Stomach (tissue), 19 donors: ENCODE data around the gene SERBP1. TPM values are rescaled to one million over a fixed set of nuclear protein-coding genes. Genes with fewer than 3 reads are reported as not detected.

ENCODE experiments used
- DNase-seq, 2 donors: peaks; one replicate each; pipeline versions ENCODE4 v3.0.0 to v3.0.0-alpha.2; 2013 to 2019
- H3K27ac ChIP-seq, 5 donors: fragments of 200-600 bp in 4 of 5; sonication (generic) in 4 of 5; one replicate each; pipeline ENCODE4 v1.5.1; 2013 to 2019; ENCODE audit warnings: mild to moderate bottlenecking in 1 of 5, moderate library complexity in 1 of 5
- H3K27me3 ChIP-seq, 3 donors: fragments of 200-600 bp; sonication (generic); one replicate each; pipeline ENCODE4 v1.5.1; 2017 to 2019; ENCODE audit warnings: mixed run types in 1 of 3
- H3K36me3 ChIP-seq, 4 donors: fragments of 200-600 bp; sonication (generic); 1 replicate in 3 of 4; 2 replicates in 1 of 4; pipeline ENCODE4 v1.5.1; 2016 to 2019
- H3K4me1 ChIP-seq, 4 donors: fragments of 200-600 bp; sonication (generic); one replicate each; pipeline ENCODE4 v1.5.1; 2016 to 2019
- H3K4me3 ChIP-seq, 4 donors: fragments of 200-600 bp; sonication (generic) in 3 of 4; one replicate each; pipeline ENCODE4 v1.5.1; 2016 to 2019; ENCODE audit warnings: mild to moderate bottlenecking in 1 of 4
- H3K9me3 ChIP-seq, 4 donors: fragments of 200-600 bp; sonication (generic); one replicate each; pipeline ENCODE4 v1.5.1; 2016 to 2019
- CTCF ChIP-seq, 7 experiments: fragments of 450-650 bp in 4 of 7; fragments of 200-600 bp in 3 of 7; sonication (generic) in 3 of 7; IDR thresholded peaks; one replicate each; pipeline ENCODE4 v1.5.1; 2016 to 2019; ENCODE audit warnings: antibody characterized with exemption in 7 of 7, control low read depth in 2 of 7, mild to moderate bottlenecking in 1 of 7
- EP300 ChIP-seq: sonication (generic); formaldehyde crosslinking; IDR thresholded peaks from one replicate; pipeline ENCODE4 v1.6.1; 2017; ENCODE audit warnings: antibody characterized with exemption
- POLR2A ChIP-seq, 4 donors: fragments of 450-650 bp; IDR thresholded peaks; one replicate each; pipeline ENCODE4 v1.6.1; 2016; ENCODE audit warnings: antibody characterized with exemption in 4 of 4, control low read depth in 2 of 4, mild to moderate bottlenecking in 1 of 4, moderate library complexity in 1 of 4
- POLR2AphosphoS5 ChIP-seq, 3 donors: sonication (generic); formaldehyde crosslinking; IDR thresholded peaks; one replicate each; pipeline ENCODE4 v1.6.1; 2016; ENCODE audit warnings: antibody characterized with exemption in 3 of 3
- WGBS, 5 donors: extraction: QIAGEN DNeasy Blood & Tissue Kit in 3 of 5; methylation state at CpG; one replicate each; pipeline versions ENCODE4 v1.1.5 to v1.1.7; 2013 to 2018; 5-methylcytosine and 5-hydroxymethylcytosine counted together
- intact Hi-C: fragments of 100-400 bp; cut with DNase I; formaldehyde crosslinking; loops from one replicate; pipeline ENCODE4 v1.15.1; 2023; ENCODE audit warnings: low total_unique reads
- long read RNA-seq, 10 donors: transcript quantifications; one replicate each; lab custom pipeline, GENCODE V29; 2026
- polyA plus RNA-seq, 3 donors: library from polyadenylated mRNA; stranded (reverse); fragments of 200-250 nt; gene quantifications; one replicate each; pipeline ENCODE4 v1.2.3, GENCODE V29; 2013
- total RNA-seq, 5 donors: library from RNA; depleted of rRNA; stranded (reverse); fragments of >200 nt; gene quantifications; one replicate each; pipeline versions ENCODE4 v1.1.0 to v1.2.3, GENCODE V29; 2014 to 2016
- donor health status: healthy with polysubstance abuse.
- donor health status: Bipolar disorder and iron deficiency.
- donor health status: healthy.

The SERBP1 gene
- 100 to 1,000 TPM in 3 of 5 donors, 10 to 100 TPM in 2; 66.1 to 240 (median 146) TPM for total RNA-seq
- 100 to 1,000 TPM in 2 of 3 donors, 10 to 100 TPM in 1; 92.9 to 155 (median 114) TPM for polyA plus RNA-seq
- long read RNA-seq, donor 1, full-length matches to known transcripts: 34 of 92 reads
- long read RNA-seq, donor 1, partial matches to known transcripts: 58 of 92 reads
- long read RNA-seq, donor 1, other reads (novel, unspliced or antisense): 0 of 92 reads
- long read RNA-seq, donor 2, full-length matches to known transcripts: 64 of 97 reads
- long read RNA-seq, donor 2, partial matches to known transcripts: 33 of 97 reads
- long read RNA-seq, donor 2, other reads (novel, unspliced or antisense): 0 of 97 reads
- long read RNA-seq, donor 3, full-length matches to known transcripts: 44 of 149 reads
- long read RNA-seq, donor 3, partial matches to known transcripts: 105 of 149 reads
- long read RNA-seq, donor 3, other reads (novel, unspliced or antisense): 0 of 149 reads
- long read RNA-seq, donor 4, full-length matches to known transcripts: 5 of 5 reads
- long read RNA-seq, donor 4, partial matches to known transcripts: 0 of 5 reads
- long read RNA-seq, donor 4, other reads (novel, unspliced or antisense): 0 of 5 reads
- long read RNA-seq, donor 5, full-length matches to known transcripts: 78 of 183 reads
- long read RNA-seq, donor 5, partial matches to known transcripts: 105 of 183 reads
- long read RNA-seq, donor 5, other reads (novel, unspliced or antisense): 0 of 183 reads
- long read RNA-seq, donor 6: 0 reads
- long read RNA-seq, donor 7, full-length matches to known transcripts: 60 of 200 reads
- long read RNA-seq, donor 7, partial matches to known transcripts: 140 of 200 reads
- long read RNA-seq, donor 7, other reads (novel, unspliced or antisense): 0 of 200 reads
- long read RNA-seq, donor 8, full-length matches to known transcripts: 80 of 199 reads
- long read RNA-seq, donor 8, partial matches to known transcripts: 119 of 199 reads
- long read RNA-seq, donor 8, other reads (novel, unspliced or antisense): 0 of 199 reads
- long read RNA-seq, donor 9, full-length matches to known transcripts: 30 of 93 reads
- long read RNA-seq, donor 9, partial matches to known transcripts: 63 of 93 reads
- long read RNA-seq, donor 9, other reads (novel, unspliced or antisense): 0 of 93 reads
- long read RNA-seq, donor 10, full-length matches to known transcripts: 29 of 65 reads
- long read RNA-seq, donor 10, partial matches to known transcripts: 36 of 65 reads
- long read RNA-seq, donor 10, other reads (novel, unspliced or antisense): 0 of 65 reads

- Histone ChIP-seq H3K36me3 (peaks cover 4 to 7% (median 6%) of the 10 kb centered on the region in 4 donors), H3K4me3 (peak within 1 kb of the TSS; percentile 77 to 93 (median 84)), H3K4me1 (peaks cover 25 to 67% (median 43%) of the 10 kb centered on the region in 4 donors), H3K27ac (peak within 1 kb of the TSS; percentile 79 to 96 (median 93)), H3K9me3 (no peaks in the 10 kb centered on the region), H3K27me3 (no peaks in the 10 kb centered on the region)
- DNase-seq: peak; percentile 96 to 99
- peak in 1 of 4 donors; percentile 15 for TF ChIP-seq POLR2A (IDR thresholded peaks at IDR 0.05)
- TF ChIP-seq EP300: no peak
- TF ChIP-seq CTCF (IDR thresholded peaks at IDR 0.05): no peak
- peak; percentile 78 to 94 (median 83) for TF ChIP-seq POLR2AphosphoS5 (IDR thresholded peaks at IDR 0.05)
- 0 to 1% (median 0%) methylated on average over 27 to 62 of the region's 62 CpGs for WGBS, 5 donors
- intact Hi-C loops: no loop called here
These were observed at the start of gene SERBP1 for GRCh38 chr1:67430358-67431155. Gene SERBP1, minus strand, starts transcription at chr1:67430402. Its CDS starts 102 bp downstream, at chr1:67430300.

DNA sequence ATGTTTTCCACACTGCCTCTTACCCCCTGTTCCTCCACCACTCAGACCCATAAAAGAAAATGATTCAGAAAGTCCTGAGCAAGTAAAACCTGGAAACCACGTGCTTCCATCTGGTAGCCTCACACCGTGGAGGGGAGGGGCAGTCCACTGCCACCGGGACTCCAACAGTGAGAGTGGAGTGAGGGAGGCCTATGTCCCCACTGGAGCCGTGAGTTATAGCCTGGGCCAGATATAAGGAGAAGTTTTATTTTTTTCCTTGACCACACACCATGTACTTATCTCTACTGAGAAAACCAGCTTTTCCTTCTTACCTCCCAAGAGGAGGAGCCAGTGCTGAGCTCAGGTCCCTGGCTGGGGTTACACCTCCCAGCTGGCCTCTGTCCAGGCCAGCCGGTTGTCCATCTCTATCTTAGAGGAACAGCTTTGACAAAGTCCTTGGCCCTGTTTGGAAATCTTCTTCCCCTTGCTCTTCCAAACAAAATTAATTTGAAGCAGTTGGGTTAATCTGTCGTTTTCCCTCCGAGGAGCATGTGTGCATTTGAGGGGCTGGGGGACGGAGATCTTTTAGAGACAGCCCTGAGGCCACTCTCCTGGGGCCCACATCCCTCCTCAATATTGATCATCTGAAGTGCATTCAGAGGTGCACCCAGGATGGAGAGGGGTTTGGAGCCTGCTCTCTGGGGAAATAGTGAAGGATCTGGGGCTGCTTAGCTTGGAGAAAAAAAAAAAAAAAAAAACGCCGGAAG, 49.1 kb upstream of the SERBP1 start:
- intact Hi-C loops: no loop called here
- H3K4me3 ChIP-seq: no peak overlapping the region
- no peaks in the 10 kb centered on the region for H3K27me3 ChIP-seq
- no peaks in the 10 kb centered on the region for H3K36me3 ChIP-seq
- no peaks in the 10 kb centered on the region for H3K9me3 ChIP-seq
- TF ChIP-seq EP300 (no peak), CTCF (IDR thresholded peaks at IDR 0.05) (no peak), POLR2A (IDR thresholded peaks at IDR 0.05) (no peak), POLR2AphosphoS5 (IDR thresholded peaks at IDR 0.05) (no peak)
- DNase-seq: peak; percentile 49 to 57
- H3K4me1 ChIP-seq: peaks cover 0 to 9% (median 8%) of the 10 kb centered on the region in 4 donors
- no peak overlapping the region for H3K27ac ChIP-seq
- WGBS, 5 donors: 35 to 42% (median 39%) methylated on average over 10 of the region's 10 CpGs

DNA sequence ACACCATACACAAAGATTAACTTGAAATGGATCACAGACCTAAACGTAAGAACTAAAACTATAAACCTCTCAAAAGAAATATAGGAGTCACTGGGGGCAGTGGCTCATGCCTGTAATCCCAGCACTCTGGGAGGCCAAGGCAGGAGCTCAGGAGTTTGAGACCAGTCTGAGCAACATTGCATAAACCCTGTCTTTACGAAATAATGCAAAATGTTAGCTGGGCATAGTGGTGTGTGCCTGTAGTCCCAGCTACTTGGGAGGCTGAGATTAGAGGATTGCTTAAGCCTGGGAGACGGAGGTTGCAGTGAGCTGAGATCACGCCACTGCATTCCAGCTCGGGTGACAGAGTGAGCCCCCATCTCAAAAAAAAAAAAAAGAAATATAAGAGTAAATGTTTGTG, 46.7 kb upstream of the SERBP1 start:
- Histone ChIP-seq H3K9me3 (no peaks in the 10 kb centered on the region), H3K4me3 (no peak overlapping the region), H3K27ac (no peak overlapping the region), H3K4me1 (peaks cover 0 to 9% (median 8%) of the 10 kb centered on the region in 4 donors), H3K27me3 (no peaks in the 10 kb centered on the region), H3K36me3 (no peaks in the 10 kb centered on the region)
- TF ChIP-seq POLR2AphosphoS5 (IDR thresholded peaks at IDR 0.05) (no peak), CTCF (IDR thresholded peaks at IDR 0.05) (no peak), POLR2A (IDR thresholded peaks at IDR 0.05) (no peak), EP300 (no peak)
- DNase-seq: no peak
- intact Hi-C loops: no loop called here
- WGBS, 5 donors: 70 to 92% (median 81%) methylated on average over 5 of the region's 5 CpGs
